Neuronal stem cell (in vitro differentiated cells): ENCODE results near the gene XKRX.

Source experiments
- DNase-seq: peaks from one replicate; pipeline ENCODE4 v3.0.0-alpha.2; 2013; ENCODE audit warnings: low spot score
- H2AFZ ChIP-seq: one replicate; pipeline ENCODE4 v1.6.1; 2013; ENCODE audit warnings: mild to moderate bottlenecking, low read length, inconsistent platforms
- H2AK5ac ChIP-seq: 2 replicates; pipeline ENCODE4 v1.6.1; 2013; ENCODE audit warnings: low read depth, mild to moderate bottlenecking, inconsistent platforms, low read length, moderate library complexity, mixed read lengths
- H2BK120ac ChIP-seq: 2 replicates; pipeline ENCODE4 v1.6.1; 2013; ENCODE audit warnings: low read depth, mild to moderate bottlenecking, inconsistent platforms, low read length, moderate library complexity, mixed read lengths
- H2BK12ac ChIP-seq: one replicate; pipeline ENCODE4 v1.6.1; 2013; ENCODE audit warnings: low read length, inconsistent platforms
- H2BK15ac ChIP-seq: 2 replicates; pipeline ENCODE4 v1.6.1; 2013; ENCODE audit warnings: mild to moderate bottlenecking, low read length, inconsistent platforms, mixed read lengths
- H2BK5ac ChIP-seq: one replicate; pipeline ENCODE4 v1.6.1; 2013; ENCODE audit warnings: inconsistent platforms, mild to moderate bottlenecking, low read length, moderate library complexity
- H3K14ac ChIP-seq: one replicate; pipeline ENCODE4 v1.6.1; 2013; ENCODE audit warnings: low read length, inconsistent platforms
- H3K18ac ChIP-seq: 2 replicates; pipeline ENCODE4 v1.6.1; 2013; ENCODE audit warnings: low read length, inconsistent platforms
- H3K23ac ChIP-seq: 2 replicates; pipeline ENCODE4 v1.6.1; 2013; ENCODE audit warnings: low read depth, mild to moderate bottlenecking, mixed read lengths, low read length, inconsistent platforms; ENCODE audit not compliant: poor library complexity
- H3K27ac ChIP-seq: replicated peaks from 3 replicates; pipeline ENCODE4 v1.5.1; 2013; ENCODE audit warnings: low read length, inconsistent platforms
- H3K27me3 ChIP-seq, 3 experiments: 2 replicates each; pipeline ENCODE4 v1.6.1; 2013; ENCODE audit warnings: low read length in 3 of 3, mild to moderate bottlenecking in 2 of 3, inconsistent platforms in 1 of 3, low read depth in 1 of 3, mixed read lengths in 1 of 3, moderate library complexity in 1 of 3; ENCODE audit not compliant: control insufficient read depth in 3 of 3, insufficient read depth in 3 of 3
- H3K36me3 ChIP-seq, 2 donors: replicated peaks in 1 of 2; 2 replicates each; pipeline ENCODE4 v1.6.1; 2013; ENCODE audit warnings: low read length in 2 of 2; ENCODE audit not compliant: control insufficient read depth in 2 of 2, insufficient read depth in 2 of 2
- H3K4ac ChIP-seq: 2 replicates; pipeline ENCODE4 v1.6.1; 2013; ENCODE audit warnings: inconsistent platforms, mild to moderate bottlenecking, low read length, moderate library complexity
- H3K4me1 ChIP-seq, 2 donors: 1 replicate in 1 of 2; 2 replicates in 1 of 2; pipeline ENCODE4 v1.6.1; 2013; ENCODE audit warnings: low read length in 2 of 2, low read depth in 1 of 2; ENCODE audit not compliant: control insufficient read depth in 2 of 2, insufficient read depth in 1 of 2
- H3K4me2 ChIP-seq: one replicate; pipeline ENCODE4 v1.6.1; 2013; ENCODE audit warnings: mild to moderate bottlenecking, low read length, inconsistent platforms; ENCODE audit not compliant: insufficient read depth, poor library complexity, severe bottlenecking
- H3K4me3 ChIP-seq, 2 donors: 2 replicates each; pipeline ENCODE4 v1.5.1; 2013; ENCODE audit warnings: low read length in 2 of 2, mild to moderate bottlenecking in 2 of 2, inconsistent platforms in 1 of 2, moderate library complexity in 1 of 2
- H3K79me1 ChIP-seq: one replicate; pipeline ENCODE4 v1.6.1; 2013; ENCODE audit warnings: low read depth, mild to moderate bottlenecking, inconsistent platforms, low read length, moderate library complexity
- H3K9ac ChIP-seq: one replicate; pipeline ENCODE4 v1.6.1; 2013; ENCODE audit warnings: mild to moderate bottlenecking, low read depth, low read length, inconsistent platforms; ENCODE audit not compliant: poor library complexity
- H3K9me3 ChIP-seq, 2 donors: replicated peaks in 1 of 2; 2 replicates each; pipeline versions ENCODE3 to v1.6.1; 2013; ENCODE audit warnings: low read length in 2 of 2, mild to moderate bottlenecking in 2 of 2, inconsistent platforms in 1 of 2, low read depth in 1 of 2, mixed read lengths in 1 of 2, moderate library complexity in 1 of 2; ENCODE audit not compliant: control insufficient read depth in 2 of 2, insufficient read depth in 1 of 2
- H4K8ac ChIP-seq: one replicate; pipeline ENCODE4 v1.6.1; 2013; ENCODE audit warnings: low read depth, mild to moderate bottlenecking, inconsistent platforms, low read length, moderate library complexity
- H4K91ac ChIP-seq: one replicate; pipeline ENCODE4 v1.6.1; 2013; ENCODE audit warnings: low read length, low read depth, mild to moderate bottlenecking, inconsistent platforms; ENCODE audit not compliant: poor library complexity
- WGBS, 2 donors: extraction: QIAGEN DNeasy Blood & Tissue Kit; methylation state at CpG; one replicate each; pipeline ENCODE4 v1.1.7; 2013; ENCODE audit warnings: missing lambda C conversion rate in 2 of 2, mixed read lengths in 1 of 2; ENCODE audit not compliant: insufficient read length in 2 of 2, insufficient replicate concordance in 1 of 2; ENCODE audit errors: extremely low coverage in 2 of 2; 5-methylcytosine and 5-hydroxymethylcytosine counted together

Gene XKRX

DNA sequence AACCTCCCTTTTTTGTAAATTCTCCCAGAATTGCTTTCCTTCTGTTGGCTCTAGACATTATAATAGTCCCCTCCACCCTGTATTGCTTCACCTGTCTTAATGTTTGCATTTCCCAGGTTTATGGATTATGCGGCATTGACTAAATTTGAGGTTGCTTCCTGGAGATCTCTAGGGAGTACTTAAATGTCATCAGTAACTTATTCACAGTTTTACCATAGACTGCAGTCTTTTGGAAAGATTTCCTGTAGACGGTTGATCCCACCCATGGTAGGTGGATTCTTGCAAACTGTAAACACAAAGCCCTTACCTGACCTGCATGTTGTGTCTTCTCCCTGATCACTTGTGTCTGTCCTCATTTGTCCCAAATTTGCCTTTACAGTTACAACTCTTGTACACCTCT lies 48.3 kb downstream of the XKRX start:
- no peak overlapping the region for H2AFZ ChIP-seq
- no peak overlapping the region for H3K4me3 ChIP-seq
- no peak overlapping the region for H4K91ac ChIP-seq
- no peak for DNase-seq
- H3K4ac ChIP-seq: no peak overlapping the region
- H3K18ac ChIP-seq: no peak overlapping the region
- no peak overlapping the region for H2BK5ac ChIP-seq
- no peaks in the 10 kb centered on the region for H3K27me3 ChIP-seq
- no peak overlapping the region for H3K4me2 ChIP-seq
- H3K14ac ChIP-seq: no peak overlapping the region
- H2BK15ac ChIP-seq: no peak overlapping the region
- H2BK120ac ChIP-seq: no peak overlapping the region
- H2BK12ac ChIP-seq: no peak overlapping the region
- no peak overlapping the region for H3K27ac ChIP-seq
- H2AK5ac ChIP-seq: no peak overlapping the region
- no peak overlapping the region for H3K23ac ChIP-seq
- no peaks in the 10 kb centered on the region for H3K36me3 ChIP-seq
- no CpG with 5 or more reads among the region's 2 CpGs for WGBS, 2 donors
- no peak overlapping the region for H3K9ac ChIP-seq
- H3K79me1 ChIP-seq: no peaks in the 10 kb centered on the region
- H3K4me1 ChIP-seq: no peaks in the 10 kb centered on the region
- no peaks in the 10 kb centered on the region for H3K9me3 ChIP-seq
- H4K8ac ChIP-seq: no peak overlapping the region

DNA sequence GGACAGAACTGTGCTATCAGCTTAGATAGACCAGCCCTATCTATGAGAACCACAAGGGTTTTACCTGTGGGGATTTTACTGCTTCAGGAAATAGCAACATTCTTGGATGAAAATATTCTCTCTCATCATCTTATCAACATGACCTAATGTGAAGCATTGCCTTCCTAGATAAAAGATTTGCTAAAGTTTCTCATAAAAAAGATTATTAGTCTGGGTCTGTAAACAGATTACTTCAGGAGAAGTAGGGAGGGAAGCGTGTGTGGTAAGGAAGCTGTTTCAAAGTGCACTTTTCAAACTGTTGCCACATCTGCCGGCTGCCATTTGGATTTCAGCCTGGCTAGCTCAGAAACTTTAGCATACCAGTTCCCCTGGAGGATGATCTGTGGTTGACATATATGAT lies 54.4 kb downstream of the XKRX start, which contains the start of gene NOX1:
NOX1 (minus strand) TSS at position 35 of the 400 bp plus-strand sequence. CDS start 220 bp downstream, outside the sequence.
- H3K14ac ChIP-seq: no peak within 1 kb of the TSS
- no peak within 1 kb of the TSS for H3K18ac ChIP-seq
- no peak within 1 kb of the TSS for H2BK15ac ChIP-seq
- H2BK120ac ChIP-seq: no peak within 1 kb of the TSS
- no peaks in the 10 kb centered on the region for H3K36me3 ChIP-seq
- H3K79me1 ChIP-seq: no peaks in the 10 kb centered on the region
- no peak within 1 kb of the TSS for H3K9ac ChIP-seq
- no peak within 1 kb of the TSS for H3K4ac ChIP-seq
- no peaks in the 10 kb centered on the region for H3K9me3 ChIP-seq
- no peak within 1 kb of the TSS for H4K8ac ChIP-seq
- DNase-seq: no peak
- H3K27ac ChIP-seq: no peak within 1 kb of the TSS
- H2BK5ac ChIP-seq: no peak within 1 kb of the TSS
- peaks cover 0 to 12% (median 0%) of the 10 kb centered on the region in 3 experiments for H3K27me3 ChIP-seq
- H2AFZ ChIP-seq: no peak within 1 kb of the TSS
- no CpG with 5 or more reads among the region's 2 CpGs for WGBS, 2 donors
- no peak within 1 kb of the TSS for H2BK12ac ChIP-seq
- H4K91ac ChIP-seq: no peak within 1 kb of the TSS
- no peak within 1 kb of the TSS for H2AK5ac ChIP-seq
- no peaks in the 10 kb centered on the region for H3K4me1 ChIP-seq
- H3K4me2 ChIP-seq: no peak within 1 kb of the TSS
- no peak within 1 kb of the TSS for H3K23ac ChIP-seq
- no peak within 1 kb of the TSS for H3K4me3 ChIP-seq

DNA sequence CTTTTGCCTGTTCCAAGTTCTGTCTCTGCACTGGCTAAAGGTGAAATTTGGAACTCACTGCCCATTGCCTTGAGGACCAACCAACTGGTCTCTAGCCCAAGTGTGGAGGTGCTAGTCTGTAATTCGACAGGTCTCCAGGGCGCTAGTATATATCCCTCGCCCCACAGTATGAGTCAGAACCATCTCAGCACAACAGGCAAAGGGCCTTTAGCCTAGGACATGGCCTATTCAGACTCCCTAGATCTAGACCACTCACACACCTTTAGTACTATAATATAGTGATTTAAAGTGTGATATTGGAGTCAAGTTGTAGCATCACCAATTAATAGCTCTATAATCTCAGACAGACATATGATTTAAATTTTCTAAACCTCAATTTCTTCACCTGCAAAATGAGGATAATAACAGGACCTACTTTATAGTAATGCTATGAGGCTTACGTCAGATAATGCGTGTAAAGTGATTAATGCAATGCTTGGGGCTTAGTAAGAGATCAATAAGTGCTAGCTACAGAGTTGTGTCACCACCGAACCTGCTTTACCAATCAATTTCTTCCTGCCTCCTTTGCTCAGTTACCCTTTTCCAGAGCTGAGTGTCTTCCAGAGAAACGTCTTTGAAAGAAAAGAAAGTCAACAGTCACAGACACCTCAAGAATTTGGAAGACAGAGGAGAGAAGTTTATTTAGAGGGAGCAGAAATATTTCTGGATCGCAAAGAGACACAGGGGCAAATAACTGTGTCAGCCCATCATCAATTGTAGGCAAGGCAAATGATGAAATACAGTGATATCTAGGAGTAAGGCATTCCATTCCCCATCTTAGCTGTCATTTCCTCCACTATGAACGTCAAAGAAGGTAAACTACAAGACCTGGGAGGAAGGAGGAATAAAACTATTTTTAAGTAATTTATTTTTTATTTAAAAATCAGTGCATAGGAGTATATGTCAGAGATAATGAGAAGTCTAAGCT lies 56.8 kb downstream of the XKRX start:
- Histone ChIP-seq H3K9me3 (no peaks in the 10 kb centered on the region), H2BK12ac (no peak overlapping the region), H3K4me3 (no peak overlapping the region), H3K27ac (no peak overlapping the region), H2BK5ac (no peak overlapping the region), H3K23ac (no peak overlapping the region), H3K36me3 (no peaks in the 10 kb centered on the region), H3K14ac (no peak overlapping the region), H2BK15ac (no peak overlapping the region), H2BK120ac (no peak overlapping the region), H3K4me1 (no peaks in the 10 kb centered on the region), H4K91ac (no peak overlapping the region), H4K8ac (no peak overlapping the region), H3K79me1 (no peaks in the 10 kb centered on the region), H3K9ac (no peak overlapping the region), H2AFZ (no peak overlapping the region), H3K27me3 (peaks cover 0 to 12% (median 0%) of the 10 kb centered on the region in 3 experiments), H2AK5ac (no peak overlapping the region), H3K4me2 (no peak overlapping the region), H3K18ac (no peak overlapping the region), H3K4ac (no peak overlapping the region)
- DNase-seq: no peak
- WGBS, 2 donors: no CpG with 5 or more reads among the region's 9 CpGs

- no peak overlapping the region for H2BK120ac ChIP-seq
- H3K79me1 ChIP-seq: no peaks in the 10 kb centered on the region
- no peak overlapping the region for H3K4ac ChIP-seq
- H3K4me3 ChIP-seq: no peak overlapping the region
- H2AK5ac ChIP-seq: no peak overlapping the region
- no peak overlapping the region for H3K4me2 ChIP-seq
- H3K9me3 ChIP-seq: no peaks in the 10 kb centered on the region
- no peak overlapping the region for H3K23ac ChIP-seq
- H2BK12ac ChIP-seq: no peak overlapping the region
- H3K36me3 ChIP-seq: no peaks in the 10 kb centered on the region
- H3K4me1 ChIP-seq: no peaks in the 10 kb centered on the region
- H2AFZ ChIP-seq: no peak overlapping the region
- WGBS, 2 donors: 100% methylated on average over 2 of the region's 5 CpGs; no CpG with 5 or more reads in 1 of the 2 donors
- H2BK15ac ChIP-seq: no peak overlapping the region
- no peak overlapping the region for H3K14ac ChIP-seq
- peaks cover 0 to 12% (median 0%) of the 10 kb centered on the region in 3 experiments for H3K27me3 ChIP-seq
- H3K9ac ChIP-seq: no peak overlapping the region
- no peak overlapping the region for H3K18ac ChIP-seq
- no peak overlapping the region for H2BK5ac ChIP-seq
- DNase-seq: no peak
- H4K8ac ChIP-seq: no peak overlapping the region
- no peak overlapping the region for H3K27ac ChIP-seq
- H4K91ac ChIP-seq: no peak overlapping the region
Measured at GRCh38 chrX:100870527-100870926, 58.2 kb downstream of the XKRX start.
